AG08395 (cell line): ENCODE data around the gene CTU1.

Experiments used
- DNase-seq: peaks from one replicate; pipeline ENCODE4 v3.0.0; 2012; ENCODE audit warnings: mixed read lengths, low spot score

Gene CTU1

DNA sequence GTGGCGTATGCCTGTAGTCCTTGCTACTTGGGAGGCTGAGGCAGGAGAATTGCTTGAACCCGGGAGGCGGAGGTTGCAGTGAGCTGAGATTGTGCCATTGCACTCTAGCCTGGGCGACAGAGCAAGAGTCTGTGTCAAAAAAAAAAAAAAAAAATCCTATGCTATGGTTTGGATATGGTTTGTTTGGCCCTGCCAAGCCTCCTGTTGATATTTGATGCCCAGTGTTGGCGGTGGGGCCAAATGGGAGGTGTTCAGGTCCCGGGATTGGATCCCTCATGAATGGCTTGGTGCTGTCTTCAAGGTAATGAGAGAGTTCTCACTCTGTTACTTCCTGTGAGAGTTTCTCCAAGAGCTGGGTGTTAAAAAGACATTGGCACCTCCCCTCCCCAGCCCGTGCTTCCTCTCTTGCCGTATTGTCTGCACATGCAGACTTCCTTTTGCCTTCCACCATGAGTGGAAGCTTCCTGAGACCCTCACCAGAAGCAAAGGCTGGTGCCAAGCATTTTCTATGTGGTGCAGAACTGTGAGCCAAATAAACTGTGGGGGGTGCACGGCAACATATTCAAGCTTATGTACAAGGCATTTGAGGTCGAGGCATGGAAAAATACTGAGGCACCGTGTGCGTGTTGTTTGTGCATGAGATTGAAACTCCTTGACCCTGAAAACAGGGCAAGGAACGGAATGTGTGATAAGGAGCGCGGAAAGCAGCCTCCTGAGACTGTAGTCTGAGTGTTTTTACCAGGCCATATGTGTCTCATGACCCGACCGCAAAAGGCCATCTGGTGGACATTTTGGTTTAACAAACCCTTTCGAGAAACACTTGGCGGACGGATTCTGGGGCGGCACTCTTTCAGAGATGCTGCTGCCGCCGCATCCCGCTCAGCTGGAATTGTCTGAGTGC is 23.8 kb upstream of the CTU1 start:
- peak; percentile 60 for DNase-seq

DNA sequence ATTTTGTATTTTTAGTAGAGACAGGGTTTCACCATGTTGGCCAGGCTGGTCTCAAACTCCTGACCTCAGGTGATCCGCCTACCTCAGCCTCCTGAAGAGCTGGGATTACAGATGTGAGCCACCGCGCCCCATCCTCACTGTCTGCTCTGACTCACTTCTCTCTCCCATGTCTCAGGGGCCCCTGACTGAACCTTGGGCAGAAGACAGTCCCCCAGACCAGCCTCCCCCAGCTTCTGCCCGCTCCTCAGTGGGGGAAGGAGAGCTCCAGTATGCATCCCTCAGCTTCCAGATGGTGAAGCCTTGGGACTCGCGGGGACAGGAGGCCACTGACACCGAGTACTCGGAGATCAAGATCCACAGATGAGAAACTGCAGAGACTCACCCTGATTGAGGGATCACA is 21.5 kb upstream of the CTU1 start:
- DNase-seq = no peak

DNA sequence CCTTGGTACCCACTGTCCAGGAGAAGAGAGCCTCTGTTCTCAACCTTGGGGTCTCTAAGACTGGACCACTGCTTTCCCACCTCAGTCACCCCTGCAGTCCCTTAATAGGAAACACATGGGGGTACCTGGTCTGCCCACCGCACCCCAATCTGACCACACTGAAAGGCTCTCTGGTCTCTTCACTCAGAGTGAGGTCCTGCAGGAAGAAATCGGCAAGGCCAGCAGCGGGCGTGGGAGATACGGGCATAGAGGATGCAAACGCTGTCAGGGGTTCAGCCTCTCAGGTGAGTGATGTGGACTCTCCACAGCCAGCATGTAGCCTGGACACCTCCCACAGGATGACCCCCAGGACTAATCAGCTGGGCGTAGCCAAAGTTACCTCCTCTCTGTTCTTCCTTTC is 20.0 kb upstream of the CTU1 start:
- DNase-seq = no peak

DNA sequence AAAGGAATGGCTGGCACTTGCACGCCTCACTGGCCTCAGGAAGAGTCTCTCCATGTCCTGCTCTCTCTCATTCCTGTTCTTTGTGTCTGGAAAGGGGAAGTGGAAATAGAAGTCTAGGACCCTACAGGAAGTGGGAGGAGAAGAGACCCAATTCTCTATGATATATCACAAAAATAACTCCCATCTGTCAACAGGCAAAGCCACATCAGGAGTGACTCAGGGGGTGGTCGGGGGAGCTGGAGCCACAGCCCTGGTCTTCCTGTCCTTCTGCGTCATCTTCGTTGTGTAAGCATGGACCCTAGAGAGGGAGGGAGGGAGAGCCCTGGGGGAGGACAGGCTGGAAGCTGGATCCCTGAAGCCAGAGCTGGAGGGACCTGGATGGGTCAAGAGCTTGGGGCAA is 19.5 kb upstream of the CTU1 start:
- no peak for DNase-seq

DNA sequence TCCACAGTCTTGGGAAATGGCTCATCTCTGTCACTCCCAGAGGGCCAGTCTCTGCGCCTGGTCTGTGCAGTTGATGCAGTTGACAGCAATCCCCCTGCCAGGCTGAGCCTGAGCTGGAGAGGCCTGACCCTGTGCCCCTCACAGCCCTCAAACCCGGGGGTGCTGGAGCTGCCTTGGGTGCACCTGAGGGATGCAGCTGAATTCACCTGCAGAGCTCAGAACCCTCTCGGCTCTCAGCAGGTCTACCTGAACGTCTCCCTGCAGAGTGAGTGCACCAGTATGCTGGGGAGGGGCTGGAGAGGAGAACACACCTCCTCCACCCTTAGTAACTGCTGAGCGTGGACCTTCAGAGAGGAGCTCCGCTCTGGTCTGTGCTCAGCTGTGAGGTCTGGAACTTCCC is 18.8 kb upstream of the CTU1 start:
- DNase-seq = no peak

DNA sequence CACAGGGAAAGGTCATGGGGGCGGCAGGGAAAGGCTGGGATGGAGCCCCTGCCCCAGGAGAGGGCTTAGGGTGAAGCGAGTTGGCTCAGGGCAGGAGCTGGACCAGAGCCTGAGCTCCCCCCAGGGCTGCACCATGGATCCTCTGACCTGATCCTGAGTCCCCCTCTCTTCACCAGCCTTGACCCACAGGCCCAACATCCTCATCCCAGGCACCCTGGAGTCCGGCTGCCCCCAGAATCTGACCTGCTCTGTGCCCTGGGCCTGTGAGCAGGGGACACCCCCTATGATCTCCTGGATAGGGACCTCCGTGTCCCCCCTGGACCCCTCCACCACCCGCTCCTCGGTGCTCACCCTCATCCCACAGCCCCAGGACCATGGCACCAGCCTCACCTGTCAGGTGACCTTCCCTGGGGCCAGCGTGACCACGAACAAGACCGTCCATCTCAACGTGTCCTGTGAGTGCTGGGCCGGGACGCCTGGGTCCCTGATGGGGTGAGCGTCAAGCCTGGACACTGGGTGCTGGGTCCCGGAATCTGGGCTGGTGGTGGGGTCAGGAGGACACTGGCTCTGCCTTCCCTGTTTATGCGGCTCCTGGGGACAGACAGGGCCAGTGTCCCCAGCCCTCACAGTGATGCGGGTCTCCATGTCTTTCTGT is 17.3 kb upstream of the CTU1 start:
- DNase-seq = no peak

DNA sequence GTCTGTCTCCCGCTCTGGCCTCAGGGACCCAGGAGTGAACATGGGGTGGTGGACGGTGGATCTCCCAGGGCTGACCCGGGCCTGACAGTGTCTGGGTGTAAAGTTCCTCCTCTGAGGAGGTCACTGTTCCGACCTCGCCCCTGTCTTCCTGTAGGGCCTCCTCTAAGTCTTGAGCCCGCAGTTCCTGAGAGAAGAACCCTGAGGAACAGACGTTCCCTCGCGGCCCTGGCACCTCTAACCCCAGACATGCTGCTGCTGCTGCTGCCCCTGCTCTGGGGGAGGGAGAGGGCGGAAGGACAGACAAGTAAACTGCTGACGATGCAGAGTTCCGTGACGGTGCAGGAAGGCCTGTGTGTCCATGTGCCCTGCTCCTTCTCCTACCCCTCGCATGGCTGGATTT is 16.5 kb upstream of the CTU1 start, which contains the start of gene SIGLEC9:
TSS of gene SIGLEC9 (plus strand) at position 178 of the 400 bp plus-strand sequence. CDS start at position 247, 69 bp downstream.
- no peak for DNase-seq

DNA sequence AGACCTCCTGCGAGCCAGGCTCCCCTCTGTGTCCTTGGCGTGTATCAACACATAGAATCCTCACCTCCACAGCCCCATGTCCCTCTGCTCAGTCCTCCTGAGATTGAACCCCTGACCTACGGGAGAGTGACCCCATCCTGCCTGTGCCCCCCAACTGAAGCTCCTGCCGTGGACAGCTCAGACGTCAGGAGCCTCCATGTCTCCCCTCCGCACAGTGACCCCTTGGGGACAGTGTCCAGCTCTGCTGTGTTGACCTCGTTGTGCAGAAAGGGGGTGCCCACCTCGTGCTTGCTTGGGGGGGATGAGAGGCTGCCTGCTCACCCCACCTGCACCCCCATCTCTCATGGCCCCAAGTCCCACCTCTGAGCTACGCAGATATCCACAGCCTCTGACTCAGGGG is 16.0 kb upstream of the CTU1 start:
- no peak for DNase-seq

DNA sequence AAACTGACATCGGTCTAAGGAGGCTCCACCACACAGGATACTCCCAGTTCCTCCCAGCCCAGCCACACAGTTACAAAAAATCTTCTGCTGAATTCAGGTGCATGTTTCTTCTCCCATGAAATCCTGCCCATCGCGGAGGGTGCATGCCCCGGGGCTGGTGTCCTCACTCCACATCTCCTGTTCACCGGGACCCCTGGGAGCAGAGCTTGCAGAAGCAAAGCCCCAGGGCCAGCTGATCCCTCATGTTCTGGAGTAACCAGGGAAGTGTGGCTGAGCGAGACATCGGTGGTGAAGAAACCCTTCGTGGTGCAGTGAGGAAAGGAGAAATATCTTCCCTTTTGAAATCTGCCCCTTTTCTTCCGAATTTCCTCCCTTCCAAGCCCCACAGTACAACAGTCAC is 15.6 kb upstream of the CTU1 start:
- DNase-seq = no peak

DNA sequence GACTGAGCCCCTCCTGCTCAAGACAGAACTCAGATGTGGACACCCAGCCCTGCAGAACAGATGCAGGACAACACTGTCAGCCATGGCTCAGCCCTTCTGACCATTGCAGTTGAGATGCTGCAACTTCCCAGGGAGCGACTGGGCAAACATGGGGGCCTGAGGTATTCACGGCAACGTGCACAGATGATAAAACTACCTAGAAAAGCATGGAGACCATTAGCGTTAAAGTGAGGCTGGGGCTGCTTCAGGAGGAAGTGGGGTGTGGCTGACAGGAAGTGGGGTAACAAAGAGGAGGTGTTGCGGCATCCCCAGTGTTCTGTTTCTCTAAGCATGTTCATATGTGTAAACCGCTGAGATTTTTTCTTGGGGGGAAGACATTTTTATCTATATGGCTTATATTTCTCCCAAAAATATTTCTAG is 15.2 kb upstream of the CTU1 start:
- DNase-seq = no peak

DNA sequence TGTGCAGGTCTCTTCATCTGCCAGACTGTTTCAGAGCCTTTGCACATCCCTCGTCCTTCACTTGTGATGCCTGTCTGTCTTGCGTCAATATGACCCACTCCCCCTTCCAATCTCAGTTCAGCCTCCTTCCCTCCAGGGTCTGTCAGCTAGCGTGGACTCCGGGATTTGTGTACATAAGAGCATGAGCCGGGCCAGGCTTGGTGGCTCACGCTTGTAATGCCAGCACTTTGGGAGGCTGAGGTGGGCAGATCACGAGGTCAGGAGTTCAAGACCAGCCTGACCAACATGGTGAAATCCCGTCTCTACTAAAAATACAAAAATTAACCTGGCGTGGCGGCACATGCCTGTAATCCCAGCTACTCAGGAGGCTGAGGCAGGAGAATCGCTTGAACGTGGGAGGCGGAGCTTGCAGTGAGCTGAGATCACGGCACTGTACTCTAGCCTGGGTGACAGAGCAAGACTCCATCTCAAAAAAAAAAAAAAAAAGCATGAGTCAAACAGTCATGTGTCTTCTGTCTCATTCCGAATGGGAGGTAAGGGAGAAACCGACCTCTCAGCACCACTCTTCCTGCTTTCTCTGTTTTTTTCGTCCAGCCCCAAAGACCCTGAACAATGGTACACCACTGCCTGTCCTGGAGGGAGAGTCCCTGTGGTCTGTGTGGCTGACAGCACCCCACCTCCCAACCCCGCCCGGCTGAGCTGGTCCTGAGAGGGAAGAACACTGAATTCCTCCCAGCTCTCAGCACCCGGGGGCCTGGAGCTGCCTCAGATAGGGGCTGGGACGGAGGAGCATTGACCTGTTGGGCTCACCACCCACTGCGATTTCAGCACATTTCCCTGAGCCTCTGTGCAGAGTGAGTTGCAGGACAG is 14.1 kb upstream of the CTU1 start:
- no peak for DNase-seq

DNA sequence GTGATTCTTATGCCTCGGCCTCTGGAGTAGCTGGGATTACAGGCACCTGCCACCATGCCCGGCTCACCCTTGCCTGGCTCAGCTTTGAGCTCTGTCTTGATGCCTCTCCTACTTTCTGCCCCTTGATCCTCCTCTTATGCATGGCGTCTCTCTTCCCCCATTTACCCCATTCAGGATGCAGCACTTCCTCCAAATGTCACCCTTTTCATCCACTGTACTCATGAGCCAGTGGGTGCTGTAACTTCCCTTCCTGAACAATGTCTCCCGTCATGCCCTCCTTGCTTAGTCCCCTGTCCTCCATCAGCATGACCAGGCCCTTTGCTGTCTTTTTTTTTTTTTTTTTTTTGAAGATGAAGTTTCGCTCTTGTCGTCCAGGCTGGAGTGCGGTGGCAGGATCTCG is 13.0 kb upstream of the CTU1 start:
- no peak for DNase-seq

DNA sequence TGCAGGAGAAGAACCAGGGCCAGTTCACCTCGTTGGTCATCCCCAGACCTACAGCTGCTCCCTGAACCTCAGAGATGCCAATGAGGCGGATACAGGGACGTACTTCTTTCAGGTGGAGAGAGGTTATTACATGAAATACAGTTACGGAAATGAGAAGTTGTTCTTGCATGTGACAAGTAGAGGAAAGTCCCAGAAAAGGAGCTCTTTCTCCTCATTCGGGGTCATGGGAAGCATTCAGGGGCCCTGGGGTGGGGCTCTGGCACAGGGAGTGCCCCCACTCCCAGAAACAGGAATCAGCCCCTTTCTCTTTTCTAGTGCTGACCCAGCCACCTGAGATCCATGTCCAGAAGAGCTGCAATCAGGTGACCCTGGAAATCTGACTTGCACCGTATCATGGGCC is 12.0 kb upstream of the CTU1 start:
- DNase-seq = no peak

DNA sequence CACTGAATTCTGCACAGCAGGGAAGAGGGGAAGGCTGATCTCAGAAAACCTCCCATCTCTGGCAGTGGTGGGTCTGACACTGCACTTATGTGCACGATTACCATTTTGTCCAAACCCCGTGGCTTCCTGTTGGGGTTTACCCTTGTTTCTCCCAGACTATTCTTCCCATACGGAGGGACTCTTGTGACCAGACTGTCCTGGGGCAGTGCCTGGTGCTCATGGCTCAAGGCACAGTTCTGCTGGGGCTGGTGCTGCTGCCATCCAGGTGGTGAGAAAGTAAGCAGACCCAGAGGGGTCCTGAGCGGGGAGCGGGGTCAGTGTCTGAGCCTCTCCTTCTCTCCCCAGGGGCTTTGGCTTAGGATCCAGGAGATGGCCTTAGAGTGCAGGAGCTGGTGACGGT is 11.4 kb upstream of the CTU1 start:
- DNase-seq = no peak

DNA sequence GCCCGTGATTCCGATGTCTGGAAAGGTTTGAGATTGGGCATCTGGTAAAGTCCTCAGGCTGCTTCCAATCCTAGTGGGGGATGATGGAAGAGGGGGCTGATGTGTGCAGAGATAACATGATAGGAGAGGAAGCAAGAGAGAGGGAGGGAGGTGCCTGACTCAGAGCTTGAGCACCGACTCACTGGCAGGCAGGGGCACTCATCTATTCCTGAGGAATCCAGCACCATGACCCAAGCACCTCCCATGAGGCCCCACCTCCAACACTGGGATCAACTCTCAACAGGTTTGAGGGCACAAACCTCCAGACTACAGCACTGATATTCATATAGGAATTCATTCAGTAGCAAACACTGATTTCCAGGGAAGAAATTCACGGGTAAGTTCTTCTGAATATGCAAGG is 10.9 kb upstream of the CTU1 start:
- no peak for DNase-seq

DNA sequence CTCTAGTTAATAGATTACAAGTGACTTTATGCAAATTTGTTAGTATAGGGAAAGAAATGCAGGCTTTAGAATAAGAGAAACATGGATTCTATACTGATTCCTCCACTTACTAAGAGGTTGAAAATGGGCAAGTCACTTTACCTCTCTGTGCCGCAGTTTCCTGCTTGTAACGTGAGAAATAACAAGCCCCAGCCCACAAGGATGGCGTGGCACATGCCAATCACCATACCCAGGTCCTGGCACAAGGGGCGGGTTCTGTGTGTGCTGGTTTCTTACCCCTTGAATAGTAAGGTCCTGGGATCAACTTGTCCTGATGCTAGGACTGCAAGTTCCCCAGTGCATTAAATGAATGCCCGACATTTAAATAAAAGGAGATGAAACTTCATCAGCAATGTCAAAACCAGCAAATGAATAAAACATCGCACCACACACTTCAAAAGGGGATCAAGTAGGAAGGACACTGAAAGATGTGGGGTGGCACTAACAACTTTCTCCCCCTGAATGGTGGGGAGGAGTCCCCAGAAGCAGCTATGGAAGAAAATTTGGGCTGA is 8.6 kb upstream of the CTU1 start:
- no peak for DNase-seq

DNA sequence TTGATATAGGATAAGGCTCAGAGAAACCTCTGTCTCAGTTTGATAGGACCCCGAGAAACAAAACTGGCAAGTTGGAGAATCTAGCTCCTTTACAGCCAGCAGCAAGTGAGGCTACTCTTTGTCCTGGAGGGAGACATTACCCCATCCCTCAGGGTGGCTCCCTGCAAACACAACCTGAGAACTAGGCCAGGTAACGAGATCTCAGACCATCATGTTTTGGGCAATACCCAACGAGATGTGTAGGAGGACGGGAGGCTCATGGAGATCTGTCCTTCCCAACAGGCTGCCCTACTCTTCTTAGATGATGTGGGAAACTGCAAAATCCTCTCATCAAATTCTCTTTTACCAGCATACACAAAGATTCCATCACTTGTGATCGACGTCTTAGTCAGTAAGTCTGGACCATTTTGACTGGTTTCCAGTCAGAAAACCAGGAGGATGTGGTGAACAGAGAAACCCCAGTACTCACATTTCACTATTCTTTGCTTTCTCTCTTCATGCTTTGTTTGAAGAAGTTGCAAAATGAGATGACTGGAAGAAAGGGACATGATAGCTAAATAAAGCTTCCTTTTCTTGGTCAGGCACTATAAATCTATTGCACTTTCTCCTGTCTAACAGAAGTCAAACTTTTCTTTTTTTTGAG is 6.0 kb upstream of the CTU1 start:
- DNase-seq = no peak

DNA sequence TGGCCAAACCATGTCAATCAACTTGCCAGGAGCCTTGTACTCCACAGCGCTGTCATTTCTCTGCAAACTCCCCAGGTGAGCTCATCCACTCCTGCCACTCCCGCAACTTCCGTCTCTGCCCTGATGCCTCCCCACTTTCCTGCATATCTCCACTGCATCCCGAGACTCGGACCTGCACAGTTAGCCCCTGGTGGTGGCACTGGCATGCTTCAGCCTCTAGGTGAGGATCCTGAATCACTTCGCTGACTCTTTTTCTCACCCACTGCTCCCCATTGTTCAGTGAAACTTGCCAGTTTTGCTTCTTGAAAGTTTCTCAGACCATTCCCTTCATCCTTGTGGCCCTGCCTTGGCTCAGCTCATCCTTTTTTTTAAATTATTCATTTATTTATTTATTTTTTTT is 3.4 kb upstream of the CTU1 start:
- DNase-seq = no peak

DNA sequence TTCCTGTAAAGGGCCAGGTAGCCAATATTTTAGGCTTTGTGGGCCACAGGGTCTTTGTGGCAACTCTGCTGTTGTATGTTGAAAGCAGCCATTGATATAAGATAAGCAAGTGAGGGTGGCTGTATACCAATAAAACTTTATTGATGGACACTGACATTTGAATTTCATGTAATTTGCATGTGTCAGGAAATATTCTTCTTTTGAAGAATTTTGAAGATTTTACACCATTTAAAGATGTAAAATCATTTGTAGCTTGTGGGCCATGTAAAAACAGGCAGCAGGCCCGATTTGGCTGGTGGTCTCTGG is 2.4 kb upstream of the CTU1 start:
- no peak for DNase-seq

DNA sequence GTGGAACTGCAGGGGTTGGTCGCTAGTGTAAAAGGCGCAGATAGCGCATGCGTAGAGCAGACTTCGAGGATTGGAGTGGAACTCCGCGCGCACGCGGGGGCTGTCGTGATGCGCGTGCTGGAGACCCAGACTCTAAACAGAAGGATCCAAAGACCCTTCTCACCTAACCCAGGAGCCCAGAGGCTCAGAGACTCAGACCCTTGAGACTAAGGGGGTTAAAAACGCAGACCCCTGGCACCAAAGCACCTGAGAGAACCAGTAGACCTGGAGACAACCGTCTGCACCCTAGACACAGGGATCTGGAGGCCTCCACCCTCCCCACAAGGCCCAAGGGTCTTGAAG is 567 bp upstream of the CTU1 start:
- DNase-seq = no peak

DNA sequence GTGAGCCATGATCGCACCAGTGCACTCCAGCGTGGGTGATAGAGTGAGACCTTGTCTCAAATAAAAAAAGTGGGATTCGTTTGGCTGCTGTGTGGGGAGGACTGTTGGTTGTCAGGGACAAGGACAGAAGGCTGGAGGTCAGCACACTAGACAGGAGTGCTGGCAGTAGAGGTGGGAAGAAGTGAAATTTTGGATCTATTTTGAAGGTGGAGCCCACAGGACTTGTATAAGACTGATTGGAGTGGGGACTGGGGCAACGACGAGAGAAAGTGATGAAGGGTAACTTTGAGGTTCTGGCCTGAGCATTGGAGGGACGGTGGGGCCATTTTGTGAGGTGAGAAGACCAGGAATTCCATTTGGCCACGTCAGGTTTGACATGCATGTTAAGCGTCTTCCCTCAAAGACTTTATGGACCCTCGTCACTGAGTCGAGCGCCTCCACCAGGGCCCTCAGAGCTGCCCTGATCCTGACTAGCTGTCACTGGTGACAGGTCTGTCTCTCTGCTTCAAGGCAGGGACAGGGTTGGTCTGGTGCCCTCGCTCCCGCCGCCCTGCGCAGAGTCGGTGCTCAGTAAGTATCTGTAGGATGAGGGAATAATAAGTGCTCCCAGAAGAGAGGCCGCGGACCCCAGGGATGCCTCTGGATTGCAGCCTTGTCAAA is 673 bp downstream of the CTU1 start:
- peak; percentile 21 for DNase-seq

DNA sequence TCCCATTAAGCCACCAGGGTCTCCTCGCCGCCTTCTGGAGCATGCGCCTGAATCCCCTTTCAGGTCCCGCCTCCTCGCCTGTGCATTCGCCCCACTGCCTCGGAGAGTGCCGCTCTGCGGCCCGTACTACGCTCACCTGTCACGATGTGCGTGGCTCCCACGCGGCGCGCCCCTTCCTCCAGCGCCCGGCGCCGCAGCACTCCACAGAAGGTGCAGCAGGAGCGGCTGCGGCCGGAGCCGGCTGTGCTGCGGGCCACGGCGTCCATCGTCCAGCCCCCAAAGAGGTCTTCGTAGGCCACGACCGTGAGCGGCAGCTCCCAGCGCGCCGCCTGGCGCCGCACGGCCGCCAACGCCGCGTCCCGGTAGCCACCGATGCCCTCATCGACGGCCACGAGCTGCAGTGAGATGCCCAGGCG is 4.3 kb downstream of the CTU1 start:
- no peak for DNase-seq
